K562 (cell line): ENCODE measurements around the gene ISOC1. TPM values are rescaled to one million over a fixed set of nuclear protein-coding genes. Genes with fewer than 3 reads are reported as not detected.

ENCODE experiments used
- ATAC-seq: fragments of 200-7000 bp; cut with Tn5 transposase; 3 replicates; pipeline ENCODE4 v1.9.1; 2020; ENCODE audit warnings: moderate library complexity
- BruUV-seq: library from RNA; stranded (reverse); fragments of 400-500 nt; replicated peaks from 2 replicates; lab custom pipeline; 2021; lab: Mats Ljungman, UMichigan
- CTCF ChIA-PET: fragments of 300-600 bp; formaldehyde crosslinking; extraction: SDS; loops from one replicate; lab custom pipeline; 2021; ENCODE audit warnings: low intra/inter-chr PET ratio; lab: Yijun Ruan, JAX
- POLR2A ChIA-PET: fragments of 300-600, 350-650 bp; sonication (Branson Sonifier 250); formaldehyde crosslinking; extraction: SDS; loops from one replicate; lab custom pipeline; 2021; ENCODE audit warnings: antibody characterized with exemption, inconsistent platforms; lab: Yijun Ruan, JAX
- DNase-seq, 4 experiments: peaks; one replicate each; pipeline versions ENCODE4 v3.0.0 to v3.0.0-alpha.2; 2011 to 2018; ENCODE audit warnings: low spot score in 3 of 4, mixed read lengths in 3 of 4; ENCODE audit errors: extremely low read depth in 1 of 4
- FAIRE-seq: peaks from 2 replicates; lab custom pipeline; 2011; peaks lifted over from hg19 to GRCh38; lab: Jason Lieb, UNC
- H2AFZ ChIP-seq: 2 replicates; pipeline ENCODE4 v1.6.0; 2011; ENCODE audit warnings: low read depth, low read length, control low read depth, inconsistent platforms
- H3K27ac ChIP-seq: fragments of 200-600 bp; 3 replicates; pipeline ENCODE4 v1.8.0; 2011; ENCODE audit warnings: low read depth, mild to moderate bottlenecking, control low read depth, inconsistent platforms, low read length, moderate library complexity, mixed read lengths; ENCODE audit errors: extremely low read depth
- H3K27me3 ChIP-seq, 2 experiments: fragments of 300-600 bp in 1 of 2; 2 replicates in 1 of 2; 3 replicates in 1 of 2; pipeline versions ENCODE4 v1.6.0 to v1.8.0; 2011; ENCODE audit warnings: inconsistent platforms in 2 of 2, low read length in 2 of 2, mild to moderate bottlenecking in 1 of 2, mixed read lengths in 1 of 2, moderate library complexity in 1 of 2; ENCODE audit not compliant: control insufficient read depth in 2 of 2, insufficient read depth in 2 of 2
- H3K36me3 ChIP-seq: fragments of 300-600 bp; 3 replicates; pipeline ENCODE4 v1.8.0; 2011; ENCODE audit warnings: mild to moderate bottlenecking, low read length, inconsistent platforms; ENCODE audit not compliant: control insufficient read depth, insufficient read depth
- H3K4me1 ChIP-seq, 2 experiments: fragments of 200-600 bp in 1 of 2; replicated peaks in 1 of 2; 2 replicates in 1 of 2; 3 replicates in 1 of 2; pipeline versions ENCODE4 v1.5.1 to v1.8.0; 2011; ENCODE audit warnings: inconsistent platforms in 2 of 2, low read length in 2 of 2, mild to moderate bottlenecking in 1 of 2, mixed read lengths in 1 of 2, moderate library complexity in 1 of 2; ENCODE audit not compliant: control insufficient read depth in 2 of 2, insufficient read depth in 2 of 2
- H3K4me2 ChIP-seq: 2 replicates; pipeline ENCODE4 v1.6.1; 2011; ENCODE audit warnings: low read length, control low read depth, inconsistent platforms, mixed read lengths; ENCODE audit not compliant: insufficient read depth
- H3K4me3 ChIP-seq: fragments of 200-600 bp; sonication (generic), shearing (Covaris generic); 2 replicates; pipeline ENCODE4 v1.5.1; 2016; ENCODE audit warnings: control low read depth, inconsistent platforms
- H3K79me2 ChIP-seq: fragments of 200-600 bp; 3 replicates; pipeline ENCODE4 v1.8.0; 2011; ENCODE audit warnings: low read length, inconsistent platforms; ENCODE audit not compliant: control insufficient read depth, insufficient read depth
- H3K9ac ChIP-seq, 2 experiments: 2 replicates each; pipeline versions ENCODE4 v1.6.0 to v1.6.1; 2011; ENCODE audit warnings: low read depth in 2 of 2, low read length in 2 of 2, control low read depth in 1 of 2, inconsistent platforms in 1 of 2, mild to moderate bottlenecking in 1 of 2, mixed read lengths in 1 of 2; ENCODE audit not compliant: insufficient read depth in 1 of 2
- H3K9me1 ChIP-seq: one replicate; pipeline ENCODE4 v1.6.0; 2011; ENCODE audit warnings: inconsistent platforms, mild to moderate bottlenecking, low read length, moderate library complexity; ENCODE audit not compliant: control insufficient read depth, insufficient read depth
- H3K9me3 ChIP-seq: replicated peaks from 2 replicates; pipeline ENCODE4 v1.5.1; 2011; ENCODE audit warnings: low read depth, low read length, inconsistent platforms; ENCODE audit not compliant: control insufficient read depth, insufficient read depth
- H4K20me1 ChIP-seq: replicated peaks from 2 replicates; pipeline ENCODE4 v1.6.1; 2011; ENCODE audit warnings: low read length, inconsistent platforms, mixed read lengths; ENCODE audit not compliant: control insufficient read depth, insufficient read depth
- BACH1 ChIP-seq: fragments of 200-800 bp; sonication (Bioruptor generic); IDR thresholded peaks from 2 replicates; pipeline ENCODE4 v1.6.1; 2016; ENCODE audit warnings: missing genetic modification characterization, missing compliant biosample characterization
- ETV6 ChIP-seq, 3 experiments: fragments of 150-350 bp in 1 of 3; sonication (generic) in 1 of 3; formaldehyde crosslinking in 1 of 3; IDR thresholded peaks; 2 replicates each; pipeline versions ENCODE4 v1.6.1 to v1.8.0; 2014 to 2022; ENCODE audit warnings: borderline replicate concordance in 2 of 3, low read depth in 2 of 3, antibody characterized with exemption in 1 of 3, low read length in 1 of 3, mild to moderate bottlenecking in 1 of 3, missing genetic modification reagents in 1 of 3
- XRCC4 ChIP-seq: IDR thresholded peaks from one replicate; pipeline ENCODE4 v1.6.1; 2011; ENCODE audit not compliant: insufficient read depth, insufficient read length; ENCODE audit errors: extremely low read depth
- YY1 ChIP-seq, 3 experiments: IDR thresholded peaks; 2 replicates each; pipeline ENCODE4 v1.6.1; 2011; ENCODE audit warnings: low read length in 2 of 3, mild to moderate bottlenecking in 2 of 3, moderate library complexity in 2 of 3, borderline replicate concordance in 1 of 3, control low read depth in 1 of 3, low read depth in 1 of 3; ENCODE audit not compliant: insufficient read depth in 3 of 3, insufficient replicate concordance in 2 of 3, control insufficient read depth in 1 of 3, insufficient read length in 1 of 3; ENCODE audit errors: extremely low read depth in 1 of 3
- ZNF551 ChIP-seq: fragments of 250-450 bp; sonication (Bioruptor Pico); IDR thresholded peaks from 2 replicates; pipeline ENCODE4 v1.5.0; 2021; ENCODE audit warnings: mild to moderate bottlenecking, moderate library complexity
- WGBS: fragments of 100-300 bp; shearing (Covaris generic); methylation state at CpG from one replicate; pipeline ENCODE4 v1.1.6; 2016; ENCODE audit warnings: low coverage, mixed read lengths; ENCODE audit not compliant: insufficient coverage; ENCODE audit errors: missing lambda C conversion rate; 5-methylcytosine and 5-hydroxymethylcytosine counted together
- in situ Hi-C: fragments of 300-500 bp; cut with MboI; formaldehyde crosslinking; loops from 4 replicates; pipeline ENCODE4 v1.15.0; 2018; ENCODE audit warnings: inconsistent platforms, mixed read lengths
- intact Hi-C: fragments of 100-400 bp; cut with micrococcal nuclease; formaldehyde crosslinking; loops from 2 replicates; pipeline ENCODE4 v1.14.2; 2022
- polyA plus RNA-seq, 8 experiments: library from polyadenylated mRNA; depleted of rRNA in 4 of 8; stranded (reverse) in 5 of 8; unstranded in 3 of 8; fragments of >200 nt; fragmentation: Nextera tagmentation in 2 of 8; fragmentation: Illumina TruSeq in 1 of 8; extraction: Ambion mirVana in 2 of 8; extraction: Trizol in 1 of 8; gene quantifications; 2 replicates each; pipeline versions ENCODE4 v1.2.1 to v1.2.3, GENCODE V29; 2011 to 2014; ENCODE audit warnings: inconsistent platforms in 1 of 8, missing spikeins in 1 of 8
- total RNA-seq, 7 experiments: library from RNA; depleted of rRNA in 6 of 7; stranded (reverse); fragments of >200 nt in 6 of 7; fragmentation: Illumina TruSeq in 2 of 7; extraction: Trizol in 2 of 7; gene quantifications; 2 replicates each; pipeline versions ENCODE4 v1.2.1 to v1.2.3, GENCODE V29; 2011 to 2021; ENCODE audit warnings: low replicate concordance in 1 of 7

Gene ISOC1
- total and polyA plus RNA-seq, 9 of the 15 experiments (the other 6 are each of a cell fraction or from before 2014, with no cell fraction given), result 14.0 to 67.9 (median 51.3) TPM

GRCh38 chr5:129048509-129048908, 46.0 kb upstream of the ISOC1 start:
- intact Hi-C loops (no loop called here), in situ Hi-C loops (no loop called here)
- H3K4me3 ChIP-seq, result no peak overlapping the region
- no peak overlapping the region for H3K27ac ChIP-seq
- ATAC-seq, result no peak
- no peaks in the 10 kb centered on the region for H4K20me1 ChIP-seq
- no peaks in the 10 kb centered on the region for H3K36me3 ChIP-seq
- no peaks in the 10 kb centered on the region for H3K4me1 ChIP-seq
- 4% methylated on average over 2 of the region's 2 CpGs for WGBS
- DNase-seq, result no peak
- no peak overlapping the region for H3K4me2 ChIP-seq
- H3K27me3 ChIP-seq, result no peaks in the 10 kb centered on the region
- CTCF ChIA-PET, result no interaction called here
- no peak overlapping the region for H3K9ac ChIP-seq
- no peaks in the 10 kb centered on the region for H3K9me1 ChIP-seq
- H3K9me3 ChIP-seq, result no peaks in the 10 kb centered on the region
- no TSS peak for BruUV-seq
- TF ChIP-seq ETV6 (IDR thresholded peaks at IDR 0.05; ENCODE audit: borderline replicate concordance in 1 of 2, low read depth in 2 of 2, low read length in 1 of 2) (no peak), ETV6 (CRISPR knock-in tag; IDR thresholded peaks at IDR 0.05; ENCODE audit: borderline replicate concordance) (no peak), BACH1 (tag) (no peak), XRCC4 (no peak), YY1 (IDR thresholded peaks at IDR 0.05; ENCODE audit: borderline replicate concordance in 1 of 3, control insufficient read depth in 1 of 3, extremely low read depth in 1 of 3, insufficient read depth in 3 of 3, insufficient read length in 1 of 3, insufficient replicate concordance in 2 of 3, low read depth in 1 of 3, low read length in 2 of 3) (no peak), ZNF551 (CRISPR knock-in tag) (no peak)
- no peaks in the 10 kb centered on the region for H3K79me2 ChIP-seq
- FAIRE-seq, result no peak
- POLR2A ChIA-PET, result no interaction called here
- no peak overlapping the region for H2AFZ ChIP-seq
